Measurements from ENCODE around the gene TTC6.

DNA sequence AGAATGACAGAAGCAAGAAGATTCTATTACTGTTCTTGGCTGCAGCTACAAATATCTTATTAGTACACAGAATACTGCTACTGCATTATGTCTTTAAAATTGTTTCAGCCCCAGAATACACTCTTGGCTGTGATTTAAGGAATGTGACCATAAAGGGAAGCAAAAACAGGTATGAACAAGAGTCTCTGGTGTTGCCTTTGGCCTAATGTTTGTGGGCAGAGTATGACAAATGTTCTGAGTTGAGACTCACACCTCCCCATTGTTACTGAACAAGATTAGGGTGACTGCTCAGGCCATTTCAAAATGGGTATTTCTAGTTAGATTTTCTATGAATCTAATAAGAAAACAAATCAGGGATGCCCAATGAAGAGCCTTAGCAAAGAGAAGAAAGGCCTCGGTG, 28.5 kb downstream of the TTC6 start:
- no peak for TF ChIP-seq CTCF (IDR thresholded peaks at IDR 0.05)
- no peak for TF ChIP-seq ZFX (IDR thresholded peaks at IDR 0.05; ENCODE audit: borderline replicate concordance)

Measured in 22Rv1 (cell line).